GM12864 (cell line): ENCODE results near the gene TUSC1.
"Not testable (repeated sequence)": the region's sequence is repeated elsewhere in the genome, so short reads cannot be mapped to it uniquely, and the experiment has no call there.

Experiments
- DNase-seq: peaks from one replicate; pipeline ENCODE4 v3.0.0-alpha.2; 2011; ENCODE audit warnings: low read depth
- H3K4me3 ChIP-seq: 2 replicates; pipeline ENCODE4 v1.5.1; 2011; ENCODE audit warnings: mild to moderate bottlenecking, low read depth, low read length, control low read depth
- TF ChIP-seq, protein P1 (sequence below): IDR thresholded peaks from 2 replicates; pipeline ENCODE4 v1.5.1; 2011; ENCODE audit warnings: low read depth, mild to moderate bottlenecking, moderate library complexity, low read length, control low read depth, inconsistent platforms; ENCODE audit errors: missing control alignments

The TUSC1 gene

DNA sequence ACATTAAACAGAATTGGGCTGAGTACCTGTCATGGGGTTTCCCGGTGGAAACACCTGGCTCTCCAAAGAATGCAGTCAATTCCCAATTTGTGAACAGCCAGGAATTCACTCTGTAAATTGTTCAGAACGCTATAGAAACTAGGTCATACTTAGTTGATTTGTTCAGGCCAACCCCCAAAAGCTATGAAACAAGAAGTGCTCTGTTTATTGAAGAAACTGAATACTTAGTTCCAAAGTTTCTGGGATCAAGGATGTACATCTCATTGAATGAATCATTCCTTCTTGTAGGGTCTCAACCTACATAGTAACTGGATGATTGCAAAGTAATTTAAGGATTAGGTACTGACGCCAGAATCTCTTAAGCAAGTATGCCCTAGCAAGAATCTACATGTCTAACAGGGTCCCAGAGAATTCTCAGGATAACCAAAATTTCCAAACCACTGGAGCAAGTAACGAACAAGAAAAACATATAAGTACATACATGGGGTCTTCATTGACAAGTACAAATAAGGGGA, 659 bp upstream of the TUSC1 start:
- H3K4me3 ChIP-seq, result no peak overlapping the region
- DNase-seq, result no peak
- TF ChIP-seq, protein P1, sequence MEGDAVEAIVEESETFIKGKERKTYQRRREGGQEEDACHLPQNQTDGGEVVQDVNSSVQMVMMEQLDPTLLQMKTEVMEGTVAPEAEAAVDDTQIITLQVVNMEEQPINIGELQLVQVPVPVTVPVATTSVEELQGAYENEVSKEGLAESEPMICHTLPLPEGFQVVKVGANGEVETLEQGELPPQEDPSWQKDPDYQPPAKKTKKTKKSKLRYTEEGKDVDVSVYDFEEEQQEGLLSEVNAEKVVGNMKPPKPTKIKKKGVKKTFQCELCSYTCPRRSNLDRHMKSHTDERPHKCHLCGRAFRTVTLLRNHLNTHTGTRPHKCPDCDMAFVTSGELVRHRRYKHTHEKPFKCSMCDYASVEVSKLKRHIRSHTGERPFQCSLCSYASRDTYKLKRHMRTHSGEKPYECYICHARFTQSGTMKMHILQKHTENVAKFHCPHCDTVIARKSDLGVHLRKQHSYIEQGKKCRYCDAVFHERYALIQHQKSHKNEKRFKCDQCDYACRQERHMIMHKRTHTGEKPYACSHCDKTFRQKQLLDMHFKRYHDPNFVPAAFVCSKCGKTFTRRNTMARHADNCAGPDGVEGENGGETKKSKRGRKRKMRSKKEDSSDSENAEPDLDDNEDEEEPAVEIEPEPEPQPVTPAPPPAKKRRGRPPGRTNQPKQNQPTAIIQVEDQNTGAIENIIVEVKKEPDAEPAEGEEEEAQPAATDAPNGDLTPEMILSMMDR, result no peak

DNA sequence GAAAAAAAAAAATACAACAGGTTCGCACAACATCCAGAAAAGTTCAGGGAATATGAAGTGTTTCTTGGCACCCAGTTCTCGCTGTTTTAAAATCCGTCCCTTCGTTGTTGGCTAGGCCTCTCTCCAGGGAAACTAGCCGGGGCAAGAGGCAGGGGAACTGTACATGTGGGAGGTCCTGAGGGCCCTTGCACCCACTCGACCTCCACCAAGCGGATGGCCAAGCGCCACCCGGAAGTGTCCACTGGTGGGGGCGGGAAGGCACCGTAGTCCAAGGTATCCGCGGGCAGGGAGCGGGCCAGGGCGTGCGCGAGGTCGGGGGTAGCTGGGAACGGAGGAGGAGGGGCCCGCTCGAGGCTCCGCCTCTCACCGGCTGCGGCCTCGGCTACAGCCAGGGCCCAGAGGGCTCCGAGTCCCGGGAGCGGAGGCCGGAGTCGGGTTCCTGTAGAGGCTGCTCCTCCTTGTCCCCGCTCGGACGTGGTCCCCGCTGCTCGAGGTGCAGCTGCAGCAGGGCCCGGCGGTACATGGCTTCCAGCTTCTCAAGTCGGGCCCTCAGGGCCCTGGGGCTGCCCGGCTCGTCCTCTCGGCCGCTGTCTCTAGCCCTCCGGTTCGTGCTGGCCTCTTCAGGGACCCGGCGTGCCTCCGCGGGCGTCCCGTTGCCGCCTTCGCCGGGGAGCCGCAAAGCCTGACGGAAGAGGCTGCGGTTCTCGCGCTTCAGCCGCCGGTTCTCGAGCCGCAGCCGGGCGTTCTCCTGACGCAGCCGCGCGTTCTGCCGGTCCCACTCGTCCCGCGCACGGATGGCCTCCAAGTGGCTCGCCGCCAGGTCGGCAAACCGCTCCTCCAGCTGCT, 720 bp downstream of the TUSC1 start:
- no peak overlapping the region for H3K4me3 ChIP-seq
- TF ChIP-seq, protein P1, result no peak
- no peak for DNase-seq

DNA sequence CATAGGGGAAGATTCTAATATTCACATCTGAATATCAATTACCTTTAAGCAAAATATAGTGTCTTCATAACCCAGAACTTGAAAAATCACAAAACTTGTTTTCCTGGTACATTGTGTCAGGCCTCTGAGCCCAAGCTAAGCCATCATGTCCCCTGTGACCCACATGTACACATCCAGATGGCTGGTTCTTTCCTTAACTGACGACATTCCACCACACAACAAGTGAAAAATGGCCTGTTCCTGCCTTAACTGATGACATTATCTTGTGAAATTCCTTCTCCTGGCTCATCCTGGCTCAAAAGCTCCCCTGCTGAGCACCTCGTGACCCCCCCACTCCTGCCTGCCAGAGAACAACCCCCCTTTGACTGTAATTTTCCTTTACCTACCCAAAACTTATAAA, 2.4 kb downstream of the TUSC1 start:
- not testable (repeated sequence) for H3K4me3 ChIP-seq, DNase-seq

DNA sequence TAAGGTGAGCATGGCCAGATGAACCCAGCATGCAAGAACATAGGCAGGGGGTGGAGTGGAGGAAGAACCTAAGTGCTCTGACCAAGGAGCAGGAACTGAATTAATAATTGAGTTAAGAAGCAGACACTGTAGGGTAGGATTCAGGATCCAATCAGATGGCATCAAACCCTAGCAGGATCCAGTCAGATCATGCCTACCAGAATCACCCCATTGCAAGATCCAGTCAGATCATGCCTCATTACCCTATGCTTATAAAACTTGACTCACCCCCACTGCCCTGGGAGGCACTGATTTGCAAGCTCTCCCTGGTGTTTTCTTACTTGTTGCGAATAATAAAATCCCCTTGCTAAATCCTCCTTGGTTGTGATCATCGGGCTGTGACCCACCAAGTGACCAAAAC, 19.7 kb downstream of the TUSC1 start:
- DNase-seq, result no peak
- TF ChIP-seq, protein P1, result no peak
- no peak overlapping the region for H3K4me3 ChIP-seq

DNA sequence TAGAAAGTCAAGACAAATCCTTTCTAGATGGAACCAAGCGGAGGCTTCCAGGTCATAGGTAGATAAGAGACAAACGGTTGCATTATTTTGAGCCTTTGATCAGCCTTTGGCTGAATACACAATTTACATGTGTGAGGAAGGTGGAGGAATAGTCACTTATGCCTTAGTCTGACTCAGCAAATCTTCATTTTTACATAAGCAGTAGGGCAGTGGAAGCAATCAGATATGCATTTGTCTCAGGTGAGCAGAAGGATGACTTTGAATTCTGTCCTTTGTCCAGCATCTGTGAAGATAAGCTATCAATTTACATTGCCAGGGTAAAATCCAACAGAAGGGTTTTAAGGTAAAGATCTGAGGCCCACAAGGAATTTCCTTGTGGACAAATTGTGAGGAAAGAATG, 23.8 kb downstream of the TUSC1 start:
- no peak overlapping the region for H3K4me3 ChIP-seq
- TF ChIP-seq, protein P1, result no peak
- DNase-seq, result no peak

DNA sequence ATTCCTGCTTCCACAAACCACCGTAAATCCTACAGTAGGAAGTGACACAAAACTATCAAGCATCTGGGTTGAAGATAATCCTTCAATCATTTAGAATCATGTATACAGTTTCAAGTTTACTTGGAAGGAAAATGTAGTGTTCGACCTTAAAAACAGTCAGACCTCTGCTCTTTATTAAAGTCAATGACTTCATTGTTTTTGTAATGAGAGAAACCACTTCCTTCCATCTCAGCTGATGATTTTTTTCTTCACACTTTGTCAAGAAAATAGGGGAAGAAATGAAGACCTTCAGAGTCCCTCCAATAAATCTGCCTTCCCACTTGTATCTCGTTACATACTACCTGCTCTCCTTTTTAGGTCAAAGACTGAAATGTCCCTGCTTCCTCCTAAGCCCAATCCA, 30.1 kb downstream of the TUSC1 start:
- TF ChIP-seq, protein P1, result no peak
- no peak overlapping the region for H3K4me3 ChIP-seq
- no peak for DNase-seq

DNA sequence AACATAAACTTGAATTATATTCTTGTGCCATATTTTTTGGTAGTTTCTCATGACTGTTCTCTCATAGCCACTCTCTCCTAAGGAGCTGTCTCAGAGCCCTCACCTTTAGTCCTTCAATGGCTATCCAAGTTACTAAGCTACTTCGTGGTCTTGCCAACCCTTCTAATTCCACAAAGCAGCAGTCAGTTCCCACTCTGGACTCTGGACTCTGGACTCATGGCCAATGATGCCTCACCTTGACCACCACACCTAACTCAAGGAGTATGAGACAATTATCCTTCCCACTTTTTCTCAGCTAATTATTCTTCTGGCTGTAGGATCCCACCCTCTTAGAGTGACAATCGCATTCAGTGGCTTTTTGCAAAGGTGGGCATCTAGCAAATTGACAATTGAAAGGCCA, 42.2 kb downstream of the TUSC1 start:
- DNase-seq, result no peak
- no peak overlapping the region for H3K4me3 ChIP-seq
- TF ChIP-seq, protein P1, result no peak
